GM12873 (cell line): Measurements from ENCODE around the gene ALKBH3.

Experiments used
- TF ChIP-seq, protein P1 (sequence below): IDR thresholded peaks from 2 replicates; pipeline ENCODE4 v1.5.1; 2012; ENCODE audit warnings: low read depth, mild to moderate bottlenecking, moderate library complexity, low read length, control low read depth; ENCODE audit not compliant: insufficient read depth; ENCODE audit errors: missing control alignments

ALKBH3 gene

DNA sequence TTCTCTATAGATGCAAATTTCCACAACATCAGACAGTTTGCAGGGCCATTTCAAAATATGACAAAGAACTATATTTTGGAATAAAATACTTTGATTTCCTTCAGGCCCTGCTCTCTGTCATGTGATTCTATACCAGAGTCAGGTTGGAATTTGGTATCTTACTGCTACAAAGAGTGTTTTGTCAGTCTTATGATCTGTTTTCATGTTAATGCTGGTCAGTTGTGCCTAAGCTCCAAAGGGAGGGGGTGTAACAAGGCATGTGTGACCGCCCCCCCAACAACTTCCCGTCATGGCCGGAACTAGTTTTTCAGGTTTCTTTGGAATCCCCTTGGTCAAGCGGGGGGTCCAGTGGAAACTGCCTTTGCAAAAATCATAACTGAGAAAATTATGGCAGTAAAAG lies 76.9 kb downstream of the ALKBH3 start:
- TF ChIP-seq, protein P1, sequence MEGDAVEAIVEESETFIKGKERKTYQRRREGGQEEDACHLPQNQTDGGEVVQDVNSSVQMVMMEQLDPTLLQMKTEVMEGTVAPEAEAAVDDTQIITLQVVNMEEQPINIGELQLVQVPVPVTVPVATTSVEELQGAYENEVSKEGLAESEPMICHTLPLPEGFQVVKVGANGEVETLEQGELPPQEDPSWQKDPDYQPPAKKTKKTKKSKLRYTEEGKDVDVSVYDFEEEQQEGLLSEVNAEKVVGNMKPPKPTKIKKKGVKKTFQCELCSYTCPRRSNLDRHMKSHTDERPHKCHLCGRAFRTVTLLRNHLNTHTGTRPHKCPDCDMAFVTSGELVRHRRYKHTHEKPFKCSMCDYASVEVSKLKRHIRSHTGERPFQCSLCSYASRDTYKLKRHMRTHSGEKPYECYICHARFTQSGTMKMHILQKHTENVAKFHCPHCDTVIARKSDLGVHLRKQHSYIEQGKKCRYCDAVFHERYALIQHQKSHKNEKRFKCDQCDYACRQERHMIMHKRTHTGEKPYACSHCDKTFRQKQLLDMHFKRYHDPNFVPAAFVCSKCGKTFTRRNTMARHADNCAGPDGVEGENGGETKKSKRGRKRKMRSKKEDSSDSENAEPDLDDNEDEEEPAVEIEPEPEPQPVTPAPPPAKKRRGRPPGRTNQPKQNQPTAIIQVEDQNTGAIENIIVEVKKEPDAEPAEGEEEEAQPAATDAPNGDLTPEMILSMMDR, result no peak

DNA sequence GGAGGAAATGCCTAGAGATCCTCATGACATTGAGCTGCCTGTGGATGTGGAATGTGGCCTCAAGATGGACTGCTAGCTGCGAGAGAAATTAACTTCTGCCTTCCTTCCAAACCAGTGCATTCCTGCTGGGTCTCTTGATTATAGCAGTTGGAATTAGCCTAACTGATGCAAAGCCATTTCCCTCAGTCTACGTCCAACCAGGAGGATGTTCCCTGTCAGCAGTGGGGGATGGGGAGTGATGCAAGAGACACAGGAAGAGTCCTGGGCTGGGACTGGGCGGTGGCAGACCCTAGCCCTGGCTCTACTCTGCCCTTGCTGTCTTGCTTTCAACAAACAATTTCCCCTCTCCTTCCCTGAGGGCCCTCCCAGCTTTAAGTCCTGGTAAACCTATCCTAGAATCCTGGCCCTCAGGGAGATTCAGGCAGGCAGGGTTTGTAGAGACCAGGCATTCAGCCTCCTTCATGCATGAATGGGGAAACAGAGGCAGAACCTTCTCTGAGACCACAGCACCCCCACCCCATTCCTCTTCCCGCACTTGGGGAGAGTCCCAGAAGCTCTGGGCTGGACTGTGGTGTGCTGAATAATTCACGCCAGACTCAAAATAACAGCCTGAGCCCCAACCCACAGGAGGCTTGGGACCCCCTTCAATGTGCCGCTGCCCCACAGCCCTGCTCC lies 78.8 kb downstream of the ALKBH3 start:
- TF ChIP-seq, protein P1, result no peak

DNA sequence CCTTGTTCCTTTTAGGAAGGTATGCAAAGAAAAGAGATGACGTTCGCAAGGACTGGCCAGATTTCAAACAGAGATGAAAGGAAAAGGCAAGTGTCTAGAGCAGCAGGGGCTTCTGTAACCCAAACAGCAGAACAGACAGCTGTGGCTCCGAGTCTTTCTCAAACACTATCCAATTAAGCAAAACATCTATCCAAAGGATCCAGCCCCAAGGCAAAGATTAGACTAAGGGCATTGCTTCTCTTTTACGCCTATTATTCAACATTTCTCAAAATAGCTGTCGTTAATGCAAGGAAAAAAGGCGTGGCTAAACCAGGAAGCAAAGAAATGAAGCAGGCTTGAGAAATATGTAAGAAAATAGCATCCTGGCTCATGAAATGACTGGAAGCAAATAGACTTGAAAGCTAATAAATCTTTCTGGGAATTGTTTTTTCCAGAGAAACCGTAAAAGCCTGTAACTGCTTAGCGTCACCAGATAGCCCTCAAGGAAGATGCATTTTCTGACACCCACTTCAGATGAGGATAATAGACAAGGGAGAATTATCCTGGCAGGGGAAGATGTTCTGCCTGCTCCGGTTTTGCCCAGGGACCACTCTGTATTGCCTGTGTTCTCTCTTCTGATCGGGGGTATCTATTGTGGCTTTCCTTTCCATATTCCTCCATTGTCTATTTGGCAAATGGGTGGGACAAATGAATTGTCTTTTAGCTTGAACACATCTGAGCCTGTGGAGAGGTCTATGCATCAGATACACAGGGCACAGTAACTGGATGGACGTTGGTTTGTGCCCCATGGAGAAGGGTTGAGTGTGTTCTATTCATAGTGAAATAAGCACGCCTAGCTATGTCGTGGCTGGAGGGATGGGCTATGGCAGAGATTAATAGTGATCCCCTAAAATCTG lies 82.0 kb downstream of the ALKBH3 start:
- TF ChIP-seq, protein P1, result no peak

DNA sequence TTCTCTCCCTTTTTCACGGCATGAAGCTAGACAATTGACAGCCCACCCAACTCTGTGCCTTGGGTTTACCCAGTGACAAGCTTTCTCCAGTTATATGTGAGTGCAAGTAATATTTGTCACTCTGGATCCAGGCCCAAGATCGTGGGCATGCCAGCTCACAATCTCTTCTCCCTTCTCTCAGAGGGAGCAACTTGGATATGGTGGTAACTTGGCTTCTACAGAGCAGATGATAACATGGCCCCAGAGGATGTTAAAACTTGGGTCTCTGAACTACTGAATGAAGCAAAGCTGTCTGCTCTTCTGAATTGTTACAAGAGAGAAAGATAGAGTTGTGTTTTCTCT lies 82.6 kb downstream of the ALKBH3 start:
- TF ChIP-seq, protein P1, result no peak

DNA sequence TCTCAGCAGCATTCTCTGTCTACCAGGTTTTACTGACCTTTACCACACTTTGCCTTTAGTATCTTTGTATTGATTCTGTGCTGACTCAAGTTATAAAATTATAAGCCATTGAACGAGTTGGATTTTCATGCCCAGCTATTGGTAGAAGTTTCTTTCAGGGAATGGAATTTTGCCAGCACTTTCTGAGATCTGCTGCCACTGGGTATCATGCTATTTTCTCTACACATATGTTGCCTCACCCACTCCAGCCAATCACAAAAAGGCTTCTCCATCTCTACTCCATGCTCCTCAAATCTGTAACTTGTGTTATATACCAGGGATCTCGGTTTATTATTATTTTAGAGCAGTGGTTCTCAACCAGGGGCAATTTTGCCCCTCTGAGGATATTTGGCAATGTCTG lies 87.0 kb downstream of the ALKBH3 start:
- TF ChIP-seq, protein P1, result no peak

DNA sequence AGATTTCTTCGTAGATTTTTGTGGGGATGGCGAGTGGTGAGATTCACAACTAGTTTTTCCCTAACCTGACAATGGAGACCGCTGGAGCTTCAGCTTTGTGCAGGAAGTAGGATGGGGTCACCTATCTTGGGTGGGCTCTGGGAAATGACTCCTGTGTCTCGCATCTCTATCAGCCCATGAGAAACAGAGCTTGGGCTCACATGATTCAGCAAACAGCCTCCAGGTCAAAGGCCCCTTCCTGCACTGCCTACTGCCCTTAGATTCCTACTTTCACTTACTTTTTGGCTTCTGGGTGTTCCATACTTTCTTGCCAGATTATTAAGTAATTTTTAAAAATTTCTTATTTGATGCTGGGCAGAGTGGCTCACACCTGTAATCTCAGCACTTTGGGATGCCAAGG lies 88.1 kb downstream of the ALKBH3 start:
- TF ChIP-seq, protein P1, result no peak

DNA sequence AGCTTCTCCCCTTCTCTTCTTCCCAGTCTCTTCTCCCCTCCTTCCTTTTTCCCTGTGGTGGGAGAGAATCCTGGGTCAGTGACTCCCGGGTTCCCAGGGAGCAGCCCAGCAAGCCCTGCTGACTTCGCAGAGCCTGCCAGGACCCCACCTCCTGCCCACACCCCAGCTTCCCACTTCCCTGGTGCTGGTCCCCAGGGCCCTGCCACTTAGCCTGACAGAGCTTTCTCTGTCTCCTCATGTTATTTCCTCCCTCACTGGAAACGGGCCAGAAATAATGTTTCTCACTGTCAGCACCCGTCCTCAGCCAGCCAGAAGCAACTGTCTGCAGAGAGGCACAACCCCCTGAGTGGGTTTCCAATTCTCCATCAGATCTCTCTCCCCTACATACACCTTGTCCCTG lies 88.9 kb downstream of the ALKBH3 start:
- TF ChIP-seq, protein P1, result no peak
